ENCODE data around the gene VPS4B.

DNA sequence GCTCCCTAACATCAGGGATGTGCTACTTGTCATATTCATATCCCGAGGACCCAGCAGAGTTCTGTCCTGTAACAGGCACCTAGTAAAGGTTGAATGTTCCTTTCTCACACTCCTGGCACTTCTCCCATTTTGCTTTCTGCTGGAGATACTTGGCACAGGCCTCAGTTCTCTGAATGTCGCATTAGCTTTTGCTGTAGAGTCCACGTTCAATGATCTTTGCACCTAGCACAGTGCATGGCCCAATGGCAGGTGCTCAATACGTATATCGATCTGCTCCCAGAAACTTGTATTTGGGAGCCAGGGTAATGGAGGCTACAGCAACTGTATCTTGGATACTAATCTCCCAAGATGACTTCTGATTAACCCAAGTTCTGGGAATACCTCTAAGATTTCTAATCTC is 24.8 kb upstream of the VPS4B start:
- TF ChIP-seq CTCF (IDR thresholded peaks at IDR 0.05) (no peak), EP300 (IDR thresholded peaks at IDR 0.05) (no peak), POLR2AphosphoS5 (IDR thresholded peaks at IDR 0.05) (no peak), POLR2A (IDR thresholded peaks at IDR 0.05; ENCODE audit: low read depth) (no peak)

All from esophagus muscularis mucosa (tissue), 4 donors.